Parathyroid adenoma (tissue), 2 donors: Measurements from ENCODE around the gene ZFYVE19.
A peak's percentile ranks its signal among the peaks of the same experiment; 100 is the strongest.

ENCODE experiments used
- H2AFZ ChIP-seq: fragments of 300-600 bp; sonication (generic); one replicate; pipeline ENCODE4 v1.7.0; 2017; ENCODE audit warnings: antibody characterized with exemption, mild to moderate bottlenecking
- H3K27ac ChIP-seq: fragments of 300-600 bp; sonication (generic); one replicate; pipeline ENCODE4 v1.7.0; 2017
- H3K27me3 ChIP-seq: fragments of 300-600 bp; sonication (generic); one replicate; pipeline ENCODE4 v1.7.0; 2017; ENCODE audit warnings: low read length; ENCODE audit not compliant: control insufficient read depth, insufficient read depth
- H3K36me3 ChIP-seq: fragments of 300-600 bp; sonication (generic); one replicate; pipeline ENCODE4 v1.7.0; 2017; ENCODE audit warnings: low read length; ENCODE audit not compliant: control insufficient read depth, insufficient read depth
- H3K4me1 ChIP-seq: fragments of 300-600 bp; sonication (generic); one replicate; pipeline ENCODE4 v1.7.0; 2017; ENCODE audit warnings: control low read depth
- H3K4me2 ChIP-seq: fragments of 300-600 bp; sonication (generic); one replicate; pipeline ENCODE4 v1.7.0; 2017; ENCODE audit warnings: low read length
- H3K4me3 ChIP-seq: fragments of 300-600 bp; sonication (generic); one replicate; pipeline ENCODE4 v1.7.0; 2017; ENCODE audit warnings: low read depth, low read length
- H3K79me2 ChIP-seq: fragments of 300-600 bp; sonication (generic); one replicate; pipeline ENCODE4 v1.7.0; 2017; ENCODE audit warnings: control low read depth
- H3K9ac ChIP-seq: fragments of 300-600 bp; sonication (generic); one replicate; pipeline ENCODE4 v1.7.0; 2017; ENCODE audit warnings: mild to moderate bottlenecking
- H3K9me3 ChIP-seq: fragments of 300-600 bp; sonication (generic); one replicate; pipeline ENCODE4 v1.7.0; 2017; ENCODE audit warnings: low read length; ENCODE audit not compliant: control insufficient read depth
- CTCF ChIP-seq: fragments of 300-600 bp; sonication (generic); IDR thresholded peaks from one replicate; pipeline ENCODE4 v1.7.0; 2017; ENCODE audit warnings: antibody characterized with exemption, mild to moderate bottlenecking
- donor health status: primary hyperparathyroidism.

The ZFYVE19 gene

GRCh38 chr15:40803076-40803475 lies 3.8 kb upstream of the ZFYVE19 start:
- Histone ChIP-seq H3K27ac (peak overlapping the region; percentile 83), H3K4me2 (no peak overlapping the region), H3K36me3 (no peaks in the 10 kb centered on the region), H3K4me1 (peaks cover 12% of the 10 kb centered on the region), H2AFZ (no peak overlapping the region), H3K79me2 (peaks cover 21% of the 10 kb centered on the region), H3K9ac (no peak overlapping the region), H3K27me3 (no peaks in the 10 kb centered on the region), H3K9me3 (no peaks in the 10 kb centered on the region), H3K4me3 (no peak overlapping the region)
- no peak for TF ChIP-seq CTCF

DNA sequence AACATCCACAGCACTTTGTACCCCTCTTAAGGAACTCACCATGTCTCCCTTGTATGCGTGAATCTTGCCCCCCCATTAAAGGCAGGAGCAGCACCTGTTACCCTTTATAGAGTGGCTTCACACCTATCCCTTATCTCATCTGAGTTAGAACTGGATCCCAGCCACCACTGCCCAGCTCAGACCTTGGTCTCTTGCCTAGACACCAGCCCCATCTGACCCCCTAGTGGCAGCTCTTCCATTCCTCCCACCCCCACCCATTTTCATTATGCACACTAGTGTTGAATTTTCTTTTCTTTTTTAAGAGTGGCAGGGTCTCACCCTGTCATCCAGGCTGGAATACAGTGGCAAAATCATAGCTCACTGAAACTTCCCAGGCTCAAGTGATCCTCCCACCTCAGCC lies 3.2 kb upstream of the ZFYVE19 start:
- no peak overlapping the region for H3K4me3 ChIP-seq
- TF ChIP-seq CTCF: no peak

DNA sequence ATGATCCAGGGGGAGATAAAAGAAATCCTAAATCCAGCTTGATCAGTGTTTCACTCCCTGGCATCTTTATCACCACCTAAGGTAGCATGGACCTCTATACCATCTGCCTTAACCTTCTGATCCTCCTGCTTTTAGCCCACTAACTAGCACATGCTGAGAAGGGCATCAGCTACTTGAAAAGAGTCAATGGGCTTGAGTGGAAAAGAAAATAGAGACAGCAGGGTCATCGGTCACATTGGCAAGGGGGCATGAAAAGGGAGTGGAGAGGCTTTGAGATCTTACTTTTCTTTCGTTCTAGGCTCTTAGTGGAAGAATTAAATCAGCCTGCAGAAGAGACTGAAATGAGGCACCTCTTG lies 239 bp upstream of the ZFYVE19 start:
- H3K36me3 ChIP-seq: no peaks in the 10 kb centered on the region
- peaks cover 6% of the 10 kb centered on the region for H3K79me2 ChIP-seq
- no peaks in the 10 kb centered on the region for H3K27me3 ChIP-seq
- H2AFZ ChIP-seq: peak overlapping the region; percentile 95
- no peak for TF ChIP-seq CTCF
- H3K9ac ChIP-seq: peak overlapping the region; percentile 74
- peaks cover 12% of the 10 kb centered on the region for H3K4me1 ChIP-seq
- H3K27ac ChIP-seq: peak overlapping the region; percentile 90
- H3K4me2 ChIP-seq: peak overlapping the region; percentile 83
- H3K9me3 ChIP-seq: no peaks in the 10 kb centered on the region
- H3K4me3 ChIP-seq: peak overlapping the region; percentile 99

More for the DNA sequence above, 3.2 kb upstream of the ZFYVE19 start:
- H3K4me2 ChIP-seq: no peak overlapping the region
- no peaks in the 10 kb centered on the region for H3K27me3 ChIP-seq
- H3K79me2 ChIP-seq: peaks cover 17% of the 10 kb centered on the region
- no peak overlapping the region for H2AFZ ChIP-seq
- H3K27ac ChIP-seq: peak overlapping the region; percentile 83
- no peaks in the 10 kb centered on the region for H3K9me3 ChIP-seq
- H3K9ac ChIP-seq: no peak overlapping the region
- no peaks in the 10 kb centered on the region for H3K36me3 ChIP-seq
- peaks cover 12% of the 10 kb centered on the region for H3K4me1 ChIP-seq

DNA sequence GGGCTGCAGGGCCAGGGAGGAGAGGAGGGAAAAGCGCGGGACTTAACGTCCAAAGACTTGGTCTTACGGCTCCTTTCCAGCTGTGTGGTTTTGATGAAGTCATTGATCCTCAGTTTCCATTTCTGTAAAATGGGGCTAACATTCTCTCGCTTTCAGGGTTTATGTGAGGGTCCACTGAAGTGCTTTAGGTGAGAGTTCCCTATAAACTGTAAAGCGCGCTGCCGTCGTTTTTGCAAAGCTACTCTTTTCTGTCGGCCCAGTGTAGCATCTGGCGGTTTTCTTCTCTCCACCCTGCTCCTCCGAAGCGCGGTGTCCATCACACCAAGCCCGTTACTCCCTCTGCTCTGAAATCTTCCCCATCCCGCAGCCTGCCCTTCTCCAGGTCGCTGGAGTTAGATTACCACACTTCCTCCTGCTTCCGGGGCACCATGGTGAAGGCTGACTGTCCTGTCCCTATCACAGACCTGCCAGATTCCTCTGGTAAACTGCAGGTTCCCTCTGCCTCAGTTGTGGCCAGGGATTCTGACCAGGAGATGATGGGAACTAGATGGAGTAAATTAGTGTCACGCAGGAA lies 1.1 kb downstream of the ZFYVE19 start:
- H3K79me2 ChIP-seq: peaks cover 6% of the 10 kb centered on the region
- no peaks in the 10 kb centered on the region for H3K27me3 ChIP-seq
- no peaks in the 10 kb centered on the region for H3K9me3 ChIP-seq
- TF ChIP-seq CTCF: no peak
- H3K4me3 ChIP-seq: peak overlapping the region; percentile 99
- H3K36me3 ChIP-seq: no peaks in the 10 kb centered on the region
- H3K27ac ChIP-seq: no peak overlapping the region
- peak overlapping the region; percentile 95 for H2AFZ ChIP-seq
- no peak overlapping the region for H3K9ac ChIP-seq
- peaks cover 7% of the 10 kb centered on the region for H3K4me1 ChIP-seq
- H3K4me2 ChIP-seq: peak overlapping the region; percentile 81

- H3K4me3 ChIP-seq: no peak overlapping the region
- no peaks in the 10 kb centered on the region for H3K9me3 ChIP-seq
- no peaks in the 10 kb centered on the region for H3K27me3 ChIP-seq
- H3K9ac ChIP-seq: no peak overlapping the region
- TF ChIP-seq CTCF: no peak
- no peak overlapping the region for H3K27ac ChIP-seq
- H3K79me2 ChIP-seq: peaks cover 6% of the 10 kb centered on the region
- H3K4me1 ChIP-seq: peaks cover 2% of the 10 kb centered on the region
- no peaks in the 10 kb centered on the region for H3K36me3 ChIP-seq
- H2AFZ ChIP-seq: no peak overlapping the region
- H3K4me2 ChIP-seq: no peak overlapping the region
Observed at GRCh38 chr15:40808861-40809450, 2.1 kb downstream of the ZFYVE19 start.
